Right lobe of liver (tissue), 6 donors: Measurements from ENCODE around the gene SLC9A3. TPM values are rescaled to one million over a fixed set of nuclear protein-coding genes. Genes with fewer than 3 reads are reported as not detected.
"Not testable (repeated sequence)": the region's sequence is repeated elsewhere in the genome, so short reads cannot be mapped to it uniquely, and the experiment has no call there.

Experiments used
- ATAC-seq, 4 donors: fragments of 200-7000 bp; cut with Tn5 transposase; one replicate each; pipeline ENCODE4 v1.9.1; 2020; ENCODE audit warnings: mild to moderate bottlenecking in 4 of 4, moderate library complexity in 4 of 4
- DNase-seq, 3 donors: peaks; one replicate each; pipeline ENCODE4 v3.0.0-alpha.2; 2020
- H3K27ac ChIP-seq, 3 donors: fragments of 200-600 bp; one replicate each; pipeline ENCODE4 v1.8.0; 2022
- H3K27me3 ChIP-seq, 2 donors: fragments of 200-600 bp; one replicate each; pipeline ENCODE4 v1.8.0; 2022
- H3K36me3 ChIP-seq, 4 donors: fragments of 200-600 bp; sonication (generic) in 1 of 4; one replicate each; pipeline versions ENCODE4 v1.5.1 to v1.8.0; 2017 to 2022; ENCODE audit warnings: control low read depth in 1 of 4
- H3K4me1 ChIP-seq, 4 donors: fragments of 200-600 bp; sonication (generic) in 1 of 4; one replicate each; pipeline versions ENCODE4 v1.5.1 to v1.8.0; 2017 to 2022; ENCODE audit warnings: control low read depth in 1 of 4
- H3K4me3 ChIP-seq, 3 donors: fragments of 200-600 bp; one replicate each; pipeline ENCODE4 v1.8.0; 2022
- H3K9me3 ChIP-seq, 4 donors: fragments of 200-600 bp; sonication (generic) in 1 of 4; one replicate each; pipeline versions ENCODE4 v1.5.1 to v1.8.0; 2017 to 2022; ENCODE audit warnings: control low read depth in 1 of 4
- POLR2A ChIP-seq: fragments of 450-650 bp; IDR thresholded peaks from one replicate; pipeline ENCODE4 v1.6.1; 2017; ENCODE audit warnings: antibody characterized with exemption, mild to moderate bottlenecking
- WGBS: methylation state at CpG from one replicate; pipeline ENCODE4 v1.1.6; 2018; ENCODE audit warnings: low coverage, low lambda C conversion rate; ENCODE audit not compliant: insufficient coverage; ENCODE audit errors: missing lambda C conversion rate; 5-methylcytosine and 5-hydroxymethylcytosine counted together
- intact Hi-C, 2 donors: fragments of 100-400 bp; cut with DNase I; formaldehyde crosslinking; loops; one replicate each; pipeline versions ENCODE4 v1.11.2 to v1.14.1; 2022
- total RNA-seq, 6 experiments: library from RNA; depleted of rRNA in 2 of 6; stranded (reverse); fragments of >200 nt in 2 of 6; fragmentation: NEBNext Ultra II Directional in 3 of 6; extraction: Animal tissue kit (Norgen Biotek cat#: 25700) in 3 of 6; gene quantifications; one replicate each; pipeline versions ENCODE4 v1.1.0 to v1.2.4, GENCODE V29; 2016 to 2023
- TF ChIP-seq, protein P1 (sequence below), 4 donors: fragments of 200-600 bp in 3 of 4; fragments of 450-650 bp in 1 of 4; IDR thresholded peaks; one replicate each; pipeline versions ENCODE4 v1.5.1 to v1.8.0; 2016 to 2022; ENCODE audit warnings: antibody characterized with exemption in 4 of 4, mild to moderate bottlenecking in 2 of 4
- donor health status: DM: no; HTN: yes; CAD: no.
- donor health status: DM: no; HTN: no; CAD: no.
- donor health status: DM: no; HTN: no; CAD: no.
- donor health status: DM: no; HTN: yes; CAD: no.
- donor health status: DM: no; HTN: yes; CAD: no.

Gene SLC9A3
- total RNA-seq, 6 experiments from 2014 or later: 0.32 to 1.8 (median 0.46) TPM

DNA sequence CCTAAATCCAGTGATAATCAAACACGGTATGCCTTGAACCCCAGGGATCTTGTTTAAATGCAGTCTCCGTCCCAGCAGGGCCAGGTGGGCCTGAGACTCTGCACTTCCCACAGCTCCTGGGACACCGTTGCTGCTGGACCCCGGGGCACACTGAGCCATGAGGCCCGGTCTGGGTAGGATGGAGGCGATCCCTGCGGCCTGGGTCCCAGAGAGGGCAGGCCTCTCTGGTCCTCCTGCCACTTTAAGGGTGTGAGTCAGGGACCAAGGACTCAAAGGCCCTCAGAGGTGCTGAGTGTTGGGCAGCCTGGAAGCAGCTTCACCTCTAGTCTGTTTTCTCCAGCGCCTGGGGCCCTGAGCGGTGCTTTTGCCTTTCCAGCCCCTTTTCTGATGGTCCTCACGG is 34.1 kb upstream of the SLC9A3 start:
- intact Hi-C loops: no loop called here
- H3K27ac ChIP-seq: no peak overlapping the region
- H3K36me3 ChIP-seq: no peaks in the 10 kb centered on the region
- TF ChIP-seq, protein P1, sequence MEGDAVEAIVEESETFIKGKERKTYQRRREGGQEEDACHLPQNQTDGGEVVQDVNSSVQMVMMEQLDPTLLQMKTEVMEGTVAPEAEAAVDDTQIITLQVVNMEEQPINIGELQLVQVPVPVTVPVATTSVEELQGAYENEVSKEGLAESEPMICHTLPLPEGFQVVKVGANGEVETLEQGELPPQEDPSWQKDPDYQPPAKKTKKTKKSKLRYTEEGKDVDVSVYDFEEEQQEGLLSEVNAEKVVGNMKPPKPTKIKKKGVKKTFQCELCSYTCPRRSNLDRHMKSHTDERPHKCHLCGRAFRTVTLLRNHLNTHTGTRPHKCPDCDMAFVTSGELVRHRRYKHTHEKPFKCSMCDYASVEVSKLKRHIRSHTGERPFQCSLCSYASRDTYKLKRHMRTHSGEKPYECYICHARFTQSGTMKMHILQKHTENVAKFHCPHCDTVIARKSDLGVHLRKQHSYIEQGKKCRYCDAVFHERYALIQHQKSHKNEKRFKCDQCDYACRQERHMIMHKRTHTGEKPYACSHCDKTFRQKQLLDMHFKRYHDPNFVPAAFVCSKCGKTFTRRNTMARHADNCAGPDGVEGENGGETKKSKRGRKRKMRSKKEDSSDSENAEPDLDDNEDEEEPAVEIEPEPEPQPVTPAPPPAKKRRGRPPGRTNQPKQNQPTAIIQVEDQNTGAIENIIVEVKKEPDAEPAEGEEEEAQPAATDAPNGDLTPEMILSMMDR (IDR thresholded peaks at IDR 0.05): no peak
- TF ChIP-seq POLR2A: no peak
- H3K4me3 ChIP-seq: no peak overlapping the region
- peak in 1 of 4 donors; percentile 14 for ATAC-seq
- no peaks in the 10 kb centered on the region for H3K9me3 ChIP-seq
- DNase-seq: no peak
- WGBS: 67% methylated on average over 1 of the region's 10 CpGs
- H3K27me3 ChIP-seq: no peaks in the 10 kb centered on the region
- H3K4me1 ChIP-seq: no peaks in the 10 kb centered on the region

GRCh38 chr5:557917-558316 is 33.7 kb upstream of the SLC9A3 start:
- DNase-seq, H3K27ac ChIP-seq, H3K36me3 ChIP-seq, H3K4me3 ChIP-seq, H3K27me3 ChIP-seq, ATAC-seq, intact Hi-C loops, H3K9me3 ChIP-seq, H3K4me1 ChIP-seq: not testable (repeated sequence)
- WGBS: 94% methylated on average over 3 of the region's 4 CpGs

GRCh38 chr5:556909-557441 is 32.7 kb upstream of the SLC9A3 start:
- H3K4me3 ChIP-seq: no peak overlapping the region
- H3K4me1 ChIP-seq: no peaks in the 10 kb centered on the region
- DNase-seq: peak in 1 of 3 donors; percentile 20
- WGBS: 41% methylated on average over 7 of the region's 19 CpGs
- H3K27me3 ChIP-seq: no peaks in the 10 kb centered on the region
- H3K36me3 ChIP-seq: no peaks in the 10 kb centered on the region
- TF ChIP-seq POLR2A: no peak
- TF ChIP-seq, protein P1 (IDR thresholded peaks at IDR 0.05): no peak
- intact Hi-C loops: no loop called here
- no peak overlapping the region for H3K27ac ChIP-seq
- no peaks in the 10 kb centered on the region for H3K9me3 ChIP-seq
- peak; percentile 16 to 61 (median 29) for ATAC-seq

GRCh38 chr5:555058-555623 is 30.9 kb upstream of the SLC9A3 start:
- Histone ChIP-seq H3K27me3 (no peaks in the 10 kb centered on the region), H3K4me3 (no peak overlapping the region), H3K9me3 (no peaks in the 10 kb centered on the region), H3K4me1 (no peaks in the 10 kb centered on the region), H3K27ac (no peak overlapping the region), H3K36me3 (no peaks in the 10 kb centered on the region)
- TF ChIP-seq, protein P1 (IDR thresholded peaks at IDR 0.05): no peak
- TF ChIP-seq POLR2A: no peak
- DNase-seq (peak in 2 of 3 donors; percentile 19 to 43), ATAC-seq (peak in 1 of 4 donors; percentile 29)
- WGBS: 80% methylated on average over 3 of the region's 27 CpGs
- intact Hi-C loops: no loop called here

DNA sequence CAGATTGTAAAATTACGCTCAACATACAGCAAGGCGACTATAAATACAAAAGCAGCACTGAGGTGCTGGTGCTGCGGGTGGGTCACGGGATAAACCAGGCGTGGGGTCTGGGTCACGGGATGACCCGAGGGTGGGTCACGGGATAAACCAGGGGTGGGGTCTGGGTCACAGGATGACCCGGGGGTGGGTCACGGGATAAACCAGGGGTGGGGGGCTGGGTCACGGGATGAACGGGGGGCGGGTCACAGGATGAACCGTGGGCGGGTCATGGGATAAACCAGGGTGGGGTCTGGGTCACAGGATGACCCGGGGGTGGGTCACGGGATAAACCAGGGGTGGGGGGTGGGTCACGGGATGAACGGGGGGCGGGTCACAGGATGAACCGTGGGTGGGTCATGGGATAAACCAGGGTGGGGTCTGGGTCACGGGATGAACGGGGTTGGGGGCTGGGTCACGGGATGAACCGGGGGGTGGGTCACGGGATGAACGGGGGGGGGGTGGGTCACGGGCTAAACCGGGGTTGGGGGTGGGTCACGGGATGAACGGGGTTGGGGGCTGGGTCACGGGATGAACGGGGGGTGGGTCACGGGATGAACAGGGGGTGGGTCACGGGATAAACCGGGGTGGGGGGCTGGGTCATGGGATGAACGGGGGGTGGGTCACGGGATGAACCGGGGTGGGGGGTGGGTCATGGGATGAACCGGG is 30.2 kb upstream of the SLC9A3 start:
- intact Hi-C loops: no loop called here
- no peak for ATAC-seq
- Histone ChIP-seq H3K36me3 (no peaks in the 10 kb centered on the region), H3K4me1 (no peaks in the 10 kb centered on the region), H3K4me3 (no peak overlapping the region), H3K27ac (no peak overlapping the region), H3K9me3 (no peaks in the 10 kb centered on the region), H3K27me3 (no peaks in the 10 kb centered on the region)
- peak in 2 of 3 donors; percentile 33 to 44 for DNase-seq
- TF ChIP-seq, protein P1 (IDR thresholded peaks at IDR 0.05): no peak
- TF ChIP-seq POLR2A: no peak
- WGBS: 88% methylated on average over 39 of the region's 40 CpGs
